ENCODE data around the gene PRDX4. TPM values are rescaled to one million over a fixed set of nuclear protein-coding genes. Genes with fewer than 3 reads are reported as not detected.

The PRDX4 gene
- total RNA-seq, 4 donors from 2014 or later = 62.1 to 119 (median 74.6) TPM

DNA sequence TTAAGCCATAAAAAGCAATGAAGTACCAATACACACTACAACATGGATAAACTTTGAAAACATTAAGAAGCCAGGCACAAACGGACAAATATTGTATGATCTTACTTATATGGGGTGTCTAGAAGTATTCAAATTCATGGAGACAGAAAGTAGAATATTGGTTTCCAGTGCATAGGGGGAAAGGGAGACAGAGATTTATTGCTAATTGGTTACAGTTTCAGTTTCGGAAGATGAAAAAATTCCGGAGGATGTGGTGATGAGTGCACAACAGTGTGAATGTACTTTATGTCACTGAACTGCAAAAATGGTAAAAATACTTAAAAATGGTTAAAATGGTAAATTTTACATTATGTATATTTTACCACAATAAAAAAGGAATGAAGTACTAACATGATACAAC, 5.1 kb upstream of the PRDX4 start:
- no peak for DNase-seq
- H3K27ac ChIP-seq = no peak overlapping the region
- TF ChIP-seq CTCF (IDR thresholded peaks at IDR 0.05) (no peak), POLR2A (IDR thresholded peaks at IDR 0.05) (no peak)
- H3K27me3 ChIP-seq = no peaks in the 10 kb centered on the region
- H3K4me1 ChIP-seq = peaks cover 0 to 7% (median 0%) of the 10 kb centered on the region in 3 donors
- H3K4me3 ChIP-seq = no peak overlapping the region
- WGBS, 2 donors = 44 to 63% methylated on average over 3 of the region's 3 CpGs
- H3K9me3 ChIP-seq = no peaks in the 10 kb centered on the region
- no peaks in the 10 kb centered on the region for H3K36me3 ChIP-seq
- intact Hi-C loops (cut with DNase I) = no loop called here

DNA sequence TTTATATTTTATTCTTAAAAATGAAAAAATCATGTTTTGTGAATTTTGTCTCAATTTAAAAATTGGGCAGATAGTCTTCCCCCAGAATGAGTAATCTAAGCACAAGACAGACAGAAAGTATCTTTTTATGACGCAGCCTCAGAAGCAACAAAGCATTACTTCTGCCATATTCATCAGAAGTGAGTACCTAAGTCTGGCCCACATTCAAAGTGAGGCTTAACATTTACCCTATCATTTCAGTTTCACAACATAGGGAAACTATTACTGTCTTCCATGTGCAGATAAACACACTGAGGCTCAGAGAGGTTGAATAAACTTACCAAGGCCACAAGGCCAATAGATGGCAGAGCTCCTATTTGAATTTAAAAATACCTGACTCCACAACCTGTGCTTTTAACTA, 4.4 kb upstream of the PRDX4 start:
- no peak for DNase-seq
- H3K36me3 ChIP-seq = no peaks in the 10 kb centered on the region
- no peaks in the 10 kb centered on the region for H3K27me3 ChIP-seq
- intact Hi-C loops (cut with DNase I) = no loop called here
- H3K9me3 ChIP-seq = no peaks in the 10 kb centered on the region
- 21 to 31% methylated on average over 1 of the region's 1 CpG for WGBS, 2 donors
- no peak overlapping the region for H3K27ac ChIP-seq
- H3K4me1 ChIP-seq = peaks cover 0 to 7% (median 0%) of the 10 kb centered on the region in 3 donors
- TF ChIP-seq POLR2A (IDR thresholded peaks at IDR 0.05) (no peak), CTCF (IDR thresholded peaks at IDR 0.05) (no peak)
- H3K4me3 ChIP-seq = no peak overlapping the region

- Histone ChIP-seq H3K4me1 (peaks cover 0 to 23% (median 3%) of the 10 kb centered on the region in 3 donors), H3K36me3 (no peaks in the 10 kb centered on the region), H3K27ac (no peak overlapping the region), H3K4me3 (no peak overlapping the region), H3K9me3 (no peaks in the 10 kb centered on the region), H3K27me3 (no peaks in the 10 kb centered on the region)
- 85 to 97% methylated on average over 5 to 9 of the region's 10 CpGs for WGBS, 2 donors
- intact Hi-C loops (cut with DNase I) = no loop called here
- TF ChIP-seq POLR2A (IDR thresholded peaks at IDR 0.05) = no peak
- no peak for TF ChIP-seq CTCF (IDR thresholded peaks at IDR 0.05)
- no peak for DNase-seq
These were observed 2.8 kb upstream of the PRDX4 start for GRCh38 chrX:23664496-23664895.

- TF ChIP-seq POLR2A (IDR thresholded peaks at IDR 0.05) (no peak), CTCF (IDR thresholded peaks at IDR 0.05) (no peak)
- DNase-seq = no peak
- 84 to 87% methylated on average over 16 of the region's 16 CpGs for WGBS, 2 donors
These were observed 1.0 kb upstream of the PRDX4 start for GRCh38 chrX:23666282-23666681.

GRCh38 chrX:23668335-23668734, 1.0 kb downstream of the PRDX4 start:
- Histone ChIP-seq H3K9me3 (no peaks in the 10 kb centered on the region), H3K36me3 (peaks cover 0 to 12% (median 0%) of the 10 kb centered on the region in 3 donors), H3K27ac (peak overlapping the region in 2 of 4 donors; percentile 82 to 91), H3K27me3 (no peaks in the 10 kb centered on the region), H3K4me3 (peak overlapping the region; percentile 61 to 77 (median 64)), H3K4me1 (peaks cover 0 to 29% (median 3%) of the 10 kb centered on the region in 3 donors)
- intact Hi-C loops (cut with DNase I) = no loop called here
- 3 to 29% methylated on average over 3 of the region's 3 CpGs for WGBS, 2 donors
- no peak for TF ChIP-seq CTCF (IDR thresholded peaks at IDR 0.05)
- TF ChIP-seq POLR2A (IDR thresholded peaks at IDR 0.05) = no peak
- DNase-seq = no peak

More at GRCh38 chrX:23666282-23666681, 1.0 kb upstream of the PRDX4 start:
- H3K4me3 ChIP-seq = no peak overlapping the region
- peak overlapping the region in 1 of 4 donors; percentile 59 for H3K27ac ChIP-seq
- no peaks in the 10 kb centered on the region for H3K27me3 ChIP-seq
- H3K9me3 ChIP-seq = no peaks in the 10 kb centered on the region
- peaks cover 0 to 29% (median 3%) of the 10 kb centered on the region in 3 donors for H3K4me1 ChIP-seq
- intact Hi-C loops (cut with DNase I) = no loop called here
- H3K36me3 ChIP-seq = peaks cover 0 to under 1% (median 0%) of the 10 kb centered on the region in 3 donors
